Cardiac fibroblast (primary cell): ENCODE results near the gene APH1A.

Experiments used
- DNase-seq, 2 donors: peaks; one replicate each; pipeline versions ENCODE4 v3.0.0 to v3.0.0-alpha.2; 2010; ENCODE audit warnings: low read depth in 2 of 2
- H3K4me3 ChIP-seq, 2 donors: replicated peaks in 1 of 2; 1 replicate in 1 of 2; 2 replicates in 1 of 2; pipeline ENCODE4 v1.5.1; 2011; ENCODE audit warnings: low read depth in 2 of 2, low read length in 2 of 2, mild to moderate bottlenecking in 2 of 2, moderate library complexity in 1 of 2
- TF ChIP-seq, protein P1 (sequence below): IDR thresholded peaks from one replicate; pipeline ENCODE4 v1.5.1; 2011; ENCODE audit warnings: low read depth, mild to moderate bottlenecking, low read length, inconsistent platforms

The APH1A gene

DNA sequence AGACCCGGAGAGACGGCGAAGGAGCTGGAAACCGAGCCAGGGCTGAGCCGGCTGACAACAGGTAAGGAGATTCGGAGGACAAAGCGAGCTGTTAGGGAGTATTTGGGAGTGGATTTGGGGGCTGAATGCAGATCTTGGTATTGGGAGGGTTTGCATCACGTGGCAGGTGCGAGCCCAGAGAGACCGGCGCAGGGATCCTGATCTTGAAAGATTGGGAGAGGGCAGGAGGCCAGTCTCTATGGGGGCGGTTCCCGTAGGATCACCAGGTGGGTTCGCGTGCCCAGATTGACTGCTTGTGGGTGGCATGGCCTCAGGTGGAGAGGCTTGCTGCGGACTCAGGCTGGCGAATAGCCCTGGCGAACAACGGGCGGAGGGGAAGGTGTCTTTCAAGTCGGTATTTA, 13.7 kb upstream of the APH1A start:
- DNase-seq = no peak
- TF ChIP-seq, protein P1, sequence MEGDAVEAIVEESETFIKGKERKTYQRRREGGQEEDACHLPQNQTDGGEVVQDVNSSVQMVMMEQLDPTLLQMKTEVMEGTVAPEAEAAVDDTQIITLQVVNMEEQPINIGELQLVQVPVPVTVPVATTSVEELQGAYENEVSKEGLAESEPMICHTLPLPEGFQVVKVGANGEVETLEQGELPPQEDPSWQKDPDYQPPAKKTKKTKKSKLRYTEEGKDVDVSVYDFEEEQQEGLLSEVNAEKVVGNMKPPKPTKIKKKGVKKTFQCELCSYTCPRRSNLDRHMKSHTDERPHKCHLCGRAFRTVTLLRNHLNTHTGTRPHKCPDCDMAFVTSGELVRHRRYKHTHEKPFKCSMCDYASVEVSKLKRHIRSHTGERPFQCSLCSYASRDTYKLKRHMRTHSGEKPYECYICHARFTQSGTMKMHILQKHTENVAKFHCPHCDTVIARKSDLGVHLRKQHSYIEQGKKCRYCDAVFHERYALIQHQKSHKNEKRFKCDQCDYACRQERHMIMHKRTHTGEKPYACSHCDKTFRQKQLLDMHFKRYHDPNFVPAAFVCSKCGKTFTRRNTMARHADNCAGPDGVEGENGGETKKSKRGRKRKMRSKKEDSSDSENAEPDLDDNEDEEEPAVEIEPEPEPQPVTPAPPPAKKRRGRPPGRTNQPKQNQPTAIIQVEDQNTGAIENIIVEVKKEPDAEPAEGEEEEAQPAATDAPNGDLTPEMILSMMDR = no peak
- H3K4me3 ChIP-seq = peak overlapping the region; percentile 54 to 62

DNA sequence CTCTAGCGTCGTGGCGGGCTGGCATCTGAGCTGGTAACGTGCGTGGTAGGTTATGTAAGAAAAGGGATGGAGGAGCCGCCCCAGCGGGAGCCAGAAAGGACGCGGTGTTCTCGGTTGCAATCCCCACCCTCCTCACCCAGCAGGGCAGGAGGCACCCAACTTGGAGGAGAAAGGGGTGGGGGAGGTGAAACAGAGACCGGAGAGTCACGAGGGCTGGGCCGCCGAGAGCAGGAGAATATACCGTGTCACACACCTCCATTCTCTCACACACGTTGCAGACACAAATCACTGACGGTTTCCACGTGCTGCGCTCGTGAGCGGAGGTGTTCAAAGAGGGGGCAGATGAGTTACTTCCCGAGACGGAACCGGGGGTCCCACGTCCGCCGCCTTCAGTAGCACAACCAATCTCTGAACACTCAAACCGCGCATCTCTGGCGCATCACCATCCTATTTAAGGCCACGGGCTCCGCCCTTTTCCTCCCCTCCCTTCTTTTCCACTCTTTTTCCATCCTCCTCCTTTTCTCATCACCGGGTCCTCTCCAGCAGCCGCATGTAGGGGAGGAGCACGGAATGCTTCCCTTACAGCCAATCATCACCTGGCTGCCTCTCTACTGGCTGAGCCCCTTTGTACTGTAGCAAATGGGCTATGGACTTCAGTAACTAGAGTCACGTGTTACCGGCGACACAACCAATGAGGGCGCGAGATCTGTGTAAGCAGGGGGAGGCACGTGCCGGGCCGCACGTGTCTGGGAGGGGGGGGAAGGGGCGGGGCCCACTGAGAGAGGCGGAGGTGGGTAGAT, 13.1 kb upstream of the APH1A start, which contains the start of gene CIART:
CIART (plus strand) TSS at position 797 of the 800 bp plus-strand sequence. CDS start 714 bp downstream, outside the sequence.
- TF ChIP-seq, protein P1 = no peak
- H3K4me3 ChIP-seq = peak within 1 kb of the TSS; percentile 54 to 62
- peak; percentile 99 for DNase-seq

DNA sequence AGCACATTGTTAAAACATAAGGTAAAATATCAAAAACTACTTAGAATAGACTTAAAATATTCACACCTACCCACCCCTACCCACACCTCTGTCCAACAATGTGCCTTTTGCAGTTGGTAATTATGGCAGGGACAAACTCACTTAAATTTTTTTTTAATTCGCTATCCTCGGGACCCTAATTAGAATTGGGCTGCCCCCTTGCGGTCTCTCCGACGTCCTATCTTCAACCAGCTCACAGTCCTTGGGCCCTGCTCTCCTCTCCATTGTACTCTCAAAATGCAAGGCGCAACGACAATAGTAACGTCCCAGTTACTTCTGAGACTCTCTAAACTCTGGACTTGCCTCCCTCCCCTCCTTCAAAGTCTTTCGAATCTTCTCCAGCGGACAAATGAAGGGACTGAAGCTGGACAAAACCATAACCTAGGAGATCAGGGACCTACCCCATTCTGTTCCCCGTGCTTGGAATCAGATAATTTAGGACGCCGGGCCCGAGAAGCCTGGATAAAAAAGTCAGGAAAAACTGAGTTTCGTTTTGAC, 12.5 kb upstream of the APH1A start:
- H3K4me3 ChIP-seq = peak overlapping the region; percentile 53 to 62
- DNase-seq = peak; percentile 81
- TF ChIP-seq, protein P1 = peak; percentile 70

DNA sequence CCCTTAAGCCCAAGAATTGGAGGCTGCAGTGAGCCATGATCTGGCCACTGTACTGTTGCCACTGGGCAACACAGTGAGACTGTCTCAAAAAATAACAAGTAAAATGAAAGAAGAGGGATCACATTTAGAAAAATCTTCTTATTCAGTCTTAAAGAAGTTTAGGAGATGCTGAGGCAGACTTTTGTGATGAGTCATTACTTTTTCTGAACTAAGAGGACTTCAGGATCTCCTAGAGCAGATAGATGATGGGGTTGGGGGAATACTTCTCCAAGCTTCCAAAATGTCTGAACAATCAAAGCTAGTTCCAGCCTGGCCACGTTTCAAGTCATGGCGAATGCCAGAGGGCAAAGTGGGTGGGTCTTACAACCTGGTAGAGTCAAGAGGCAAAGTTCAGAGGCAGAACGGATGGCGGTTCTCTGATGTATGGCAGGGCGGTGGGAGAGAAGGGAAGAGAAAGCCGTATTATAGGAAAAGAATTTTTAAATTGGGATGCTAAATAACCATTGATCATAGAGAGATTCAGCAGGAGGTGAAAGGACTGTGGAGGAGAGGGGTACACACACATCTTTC, 11.4 kb upstream of the APH1A start:
- TF ChIP-seq, protein P1 = no peak
- no peak overlapping the region for H3K4me3 ChIP-seq
- DNase-seq = no peak

DNA sequence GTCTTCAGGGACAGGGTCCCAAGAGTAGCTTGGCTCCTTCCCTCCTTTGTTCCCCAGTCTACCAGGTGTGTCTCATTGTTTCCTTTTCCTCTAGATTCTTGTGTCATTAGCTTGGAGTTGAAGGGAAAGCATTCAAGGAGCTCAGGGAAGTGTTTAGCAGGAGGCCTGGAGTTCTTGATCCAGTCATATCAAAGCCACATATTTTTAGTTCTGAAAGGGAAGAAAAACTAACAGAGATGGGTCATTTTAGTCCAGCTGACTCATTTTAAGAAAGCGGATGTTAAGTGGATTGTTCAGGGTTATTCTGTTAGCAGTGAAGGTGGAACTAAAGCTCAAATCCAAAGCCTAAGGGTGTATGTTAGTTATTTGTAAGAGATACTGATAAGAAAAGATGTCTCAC, 4.5 kb upstream of the APH1A start:
- TF ChIP-seq, protein P1 = no peak
- H3K4me3 ChIP-seq = peak overlapping the region in 1 of 2 donors; percentile 45
- DNase-seq = peak in 1 of 2 donors; percentile 53

DNA sequence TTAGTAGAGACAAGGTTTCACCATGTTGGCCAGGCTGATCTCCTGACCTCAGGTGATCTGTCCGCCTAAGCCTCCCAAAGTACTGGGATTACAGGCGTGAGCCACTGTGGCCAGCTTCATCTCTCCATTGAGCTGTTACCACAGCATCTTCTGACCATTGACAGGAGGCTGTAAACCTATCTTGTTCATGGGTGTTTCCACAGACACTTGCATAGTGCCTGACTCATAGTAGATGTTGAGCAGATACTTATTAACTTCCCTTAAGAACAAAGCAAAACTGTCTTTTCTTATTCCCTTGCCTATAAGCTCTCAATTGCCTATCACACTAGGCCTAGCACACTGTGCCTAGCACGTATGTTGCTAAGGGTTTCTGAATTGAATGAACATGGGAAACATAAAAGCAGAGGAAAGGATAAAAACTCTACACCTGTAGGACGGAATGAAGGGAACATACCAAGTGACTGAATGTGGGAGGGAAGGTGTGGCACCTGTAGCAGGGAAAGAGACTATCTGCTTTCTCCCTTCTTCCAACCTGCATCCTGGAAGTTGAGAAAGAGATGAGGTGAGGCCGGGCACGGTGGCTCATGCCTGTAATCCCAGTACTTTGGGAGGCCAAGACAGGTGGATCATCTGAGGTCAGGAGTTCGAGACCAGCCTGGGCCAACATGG, 2.6 kb upstream of the APH1A start:
- no peak overlapping the region for H3K4me3 ChIP-seq
- DNase-seq = no peak
- TF ChIP-seq, protein P1 = no peak
